Upper lobe of right lung (tissue), 1 donor: ENCODE measurements around the gene RMND1. TPM values are rescaled to one million over a fixed set of nuclear protein-coding genes. Genes with fewer than 3 reads are reported as not detected.
A peak's percentile ranks its signal among the peaks of the same experiment; 100 is the strongest.

Source experiments
- ATAC-seq: fragments of 200-7000 bp; cut with Tn5 transposase; one replicate; pipeline ENCODE4 v1.9.1; 2020; ENCODE audit warnings: mild to moderate bottlenecking, moderate library complexity
- DNase-seq: peaks from one replicate; pipeline ENCODE4 v3.0.0-alpha.2; 2020
- H3K27ac ChIP-seq: fragments of 200-600 bp; one replicate; pipeline ENCODE4 v1.8.0; 2022
- H3K27me3 ChIP-seq: fragments of 200-600 bp; one replicate; pipeline ENCODE4 v1.8.0; 2022; ENCODE audit warnings: mild to moderate bottlenecking
- H3K36me3 ChIP-seq: fragments of 200-600 bp; one replicate; pipeline ENCODE4 v1.8.0; 2022
- H3K4me1 ChIP-seq: fragments of 200-600 bp; one replicate; pipeline ENCODE4 v1.8.0; 2022
- H3K4me3 ChIP-seq: fragments of 200-600 bp; one replicate; pipeline ENCODE4 v1.8.0; 2022; ENCODE audit warnings: mild to moderate bottlenecking
- H3K9me3 ChIP-seq: fragments of 200-600 bp; one replicate; pipeline ENCODE4 v1.8.0; 2022
- intact Hi-C: fragments of 100-400 bp; cut with DNase I; formaldehyde crosslinking; loops from one replicate; pipeline ENCODE4 v1.11.0; 2022
- long read RNA-seq: library from polyadenylated mRNA; unstranded; transcript quantifications from one replicate; pipeline ENCODE4 v2.0.0, GENCODE V29; 2021
- total RNA-seq: library from RNA; stranded (reverse); fragmentation: NEBNext Ultra II Directional; extraction: Animal tissue kit (Norgen Biotek cat#: 25700); gene quantifications from one replicate; pipeline ENCODE4 v1.2.1, GENCODE V29; 2021
- TF ChIP-seq, protein P1 (sequence below): fragments of 200-600 bp; IDR thresholded peaks from one replicate; pipeline ENCODE4 v1.8.0; 2022; ENCODE audit warnings: antibody characterized with exemption
- donor health status: DM: no; HTN: yes; CAD: no; lungs with severe emphysema.

Gene RMND1, protein sequence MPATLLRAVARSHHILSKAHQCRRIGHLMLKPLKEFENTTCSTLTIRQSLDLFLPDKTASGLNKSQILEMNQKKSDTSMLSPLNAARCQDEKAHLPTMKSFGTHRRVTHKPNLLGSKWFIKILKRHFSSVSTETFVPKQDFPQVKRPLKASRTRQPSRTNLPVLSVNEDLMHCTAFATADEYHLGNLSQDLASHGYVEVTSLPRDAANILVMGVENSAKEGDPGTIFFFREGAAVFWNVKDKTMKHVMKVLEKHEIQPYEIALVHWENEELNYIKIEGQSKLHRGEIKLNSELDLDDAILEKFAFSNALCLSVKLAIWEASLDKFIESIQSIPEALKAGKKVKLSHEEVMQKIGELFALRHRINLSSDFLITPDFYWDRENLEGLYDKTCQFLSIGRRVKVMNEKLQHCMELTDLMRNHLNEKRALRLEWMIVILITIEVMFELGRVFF
- total RNA-seq, result 19.5 TPM
- long read RNA-seq, transcript RMND1-203 (12 exons, 2,003 nt), result major isoform, 10 of 20 reads
- long read RNA-seq, partial matches to known transcripts, result 1 of 20 reads
- long read RNA-seq, other reads (novel, unspliced or antisense), result 9 of 20 reads

GRCh38 chr6:151451950-151452749, at the start of gene RMND1:
TSS of gene RMND1 (minus strand) at chr6:151452126. CDS start at chr6:151445811, 6,315 bp downstream.
- peak; percentile 100 for DNase-seq
- peak within 1 kb of the TSS; percentile 79 for H3K4me3 ChIP-seq
- TF ChIP-seq, protein P1, sequence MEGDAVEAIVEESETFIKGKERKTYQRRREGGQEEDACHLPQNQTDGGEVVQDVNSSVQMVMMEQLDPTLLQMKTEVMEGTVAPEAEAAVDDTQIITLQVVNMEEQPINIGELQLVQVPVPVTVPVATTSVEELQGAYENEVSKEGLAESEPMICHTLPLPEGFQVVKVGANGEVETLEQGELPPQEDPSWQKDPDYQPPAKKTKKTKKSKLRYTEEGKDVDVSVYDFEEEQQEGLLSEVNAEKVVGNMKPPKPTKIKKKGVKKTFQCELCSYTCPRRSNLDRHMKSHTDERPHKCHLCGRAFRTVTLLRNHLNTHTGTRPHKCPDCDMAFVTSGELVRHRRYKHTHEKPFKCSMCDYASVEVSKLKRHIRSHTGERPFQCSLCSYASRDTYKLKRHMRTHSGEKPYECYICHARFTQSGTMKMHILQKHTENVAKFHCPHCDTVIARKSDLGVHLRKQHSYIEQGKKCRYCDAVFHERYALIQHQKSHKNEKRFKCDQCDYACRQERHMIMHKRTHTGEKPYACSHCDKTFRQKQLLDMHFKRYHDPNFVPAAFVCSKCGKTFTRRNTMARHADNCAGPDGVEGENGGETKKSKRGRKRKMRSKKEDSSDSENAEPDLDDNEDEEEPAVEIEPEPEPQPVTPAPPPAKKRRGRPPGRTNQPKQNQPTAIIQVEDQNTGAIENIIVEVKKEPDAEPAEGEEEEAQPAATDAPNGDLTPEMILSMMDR, result no peak
- peak within 1 kb of the TSS; percentile 92 for H3K27ac ChIP-seq
- peaks cover 5% of the 10 kb centered on the region for H3K36me3 ChIP-seq
- peak; percentile 98 for ATAC-seq
- peaks cover 33% of the 10 kb centered on the region for H3K4me1 ChIP-seq
- intact Hi-C loops, result no loop called here
- H3K9me3 ChIP-seq, result no peaks in the 10 kb centered on the region
- H3K27me3 ChIP-seq, result no peaks in the 10 kb centered on the region

DNA sequence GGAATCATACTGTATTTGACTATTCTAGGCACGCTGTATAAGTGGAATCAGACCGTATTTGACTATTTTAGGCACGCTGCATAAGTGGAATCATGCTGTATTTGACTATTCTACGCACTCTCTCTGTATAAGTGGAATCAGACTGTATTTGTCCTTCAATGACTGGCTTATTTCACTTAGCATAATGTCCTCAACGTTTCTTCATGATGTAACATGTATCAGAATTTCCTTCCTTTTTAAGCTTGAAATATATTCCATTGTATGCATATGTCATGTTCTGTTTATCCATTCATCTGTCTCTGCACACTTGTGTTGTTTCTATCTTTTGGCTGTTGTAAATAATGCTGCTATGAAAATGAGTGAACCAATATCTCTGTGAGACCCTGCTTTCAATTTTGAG, 47.6 kb upstream of the RMND1 start:
- TF ChIP-seq, protein P1, result no peak
- H3K27ac ChIP-seq, result no peak overlapping the region
- no peaks in the 10 kb centered on the region for H3K36me3 ChIP-seq
- no peaks in the 10 kb centered on the region for H3K4me1 ChIP-seq
- ATAC-seq (no peak), DNase-seq (no peak)
- intact Hi-C loops, result no loop called here
- no peak overlapping the region for H3K4me3 ChIP-seq
- H3K9me3 ChIP-seq, result no peaks in the 10 kb centered on the region
- H3K27me3 ChIP-seq, result peaks cover 8% of the 10 kb centered on the region

GRCh38 chr6:151498327-151498726, 46.4 kb upstream of the RMND1 start:
- intact Hi-C loops, result no loop called here
- Histone ChIP-seq H3K36me3 (no peaks in the 10 kb centered on the region), H3K27ac (peak overlapping the region; percentile 45), H3K4me1 (no peaks in the 10 kb centered on the region), H3K4me3 (no peak overlapping the region), H3K27me3 (peaks cover 8% of the 10 kb centered on the region), H3K9me3 (no peaks in the 10 kb centered on the region)
- ATAC-seq, result peak; percentile 41
- TF ChIP-seq, protein P1, result no peak
- no peak for DNase-seq

DNA sequence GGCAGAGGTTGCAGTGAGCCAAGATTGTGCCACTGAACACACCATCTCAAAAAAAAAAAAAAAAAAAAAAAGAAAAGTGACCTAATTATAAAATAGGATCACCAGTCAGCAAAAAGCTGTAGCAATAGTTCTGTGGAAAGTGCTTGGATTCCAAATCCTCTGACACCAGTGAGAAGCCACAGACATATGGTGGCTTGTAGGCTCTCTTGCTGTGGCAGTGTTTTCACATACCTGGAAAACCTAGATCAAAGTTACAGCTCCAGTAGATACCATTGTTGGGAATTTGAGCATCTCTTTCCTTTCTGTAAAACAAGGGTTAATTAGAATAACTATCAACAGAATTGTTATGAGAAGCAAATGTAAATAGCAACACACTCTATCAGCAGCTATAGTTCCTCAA, 46.0 kb upstream of the RMND1 start:
- Histone ChIP-seq H3K27ac (peak overlapping the region; percentile 45), H3K4me1 (no peaks in the 10 kb centered on the region), H3K4me3 (no peak overlapping the region), H3K9me3 (no peaks in the 10 kb centered on the region), H3K36me3 (no peaks in the 10 kb centered on the region), H3K27me3 (peaks cover 10% of the 10 kb centered on the region)
- ATAC-seq (no peak), DNase-seq (no peak)
- TF ChIP-seq, protein P1, result no peak
- intact Hi-C loops, result no loop called here

GRCh38 chr6:151495380-151495779, 43.5 kb upstream of the RMND1 start:
- intact Hi-C loops, result no loop called here
- Histone ChIP-seq H3K4me1 (no peaks in the 10 kb centered on the region), H3K27me3 (peaks cover 12% of the 10 kb centered on the region), H3K36me3 (no peaks in the 10 kb centered on the region), H3K27ac (peak overlapping the region; percentile 32), H3K4me3 (no peak overlapping the region), H3K9me3 (no peaks in the 10 kb centered on the region)
- ATAC-seq (no peak), DNase-seq (no peak)
- TF ChIP-seq, protein P1, result no peak
